ENCODE measurements around the gene ZNF865. TPM values are rescaled to one million over a fixed set of nuclear protein-coding genes. Genes with fewer than 3 reads are reported as not detected.

The ZNF865 gene
- total RNA-seq, 1 experiment from 2014 or later = 16.2 TPM

DNA sequence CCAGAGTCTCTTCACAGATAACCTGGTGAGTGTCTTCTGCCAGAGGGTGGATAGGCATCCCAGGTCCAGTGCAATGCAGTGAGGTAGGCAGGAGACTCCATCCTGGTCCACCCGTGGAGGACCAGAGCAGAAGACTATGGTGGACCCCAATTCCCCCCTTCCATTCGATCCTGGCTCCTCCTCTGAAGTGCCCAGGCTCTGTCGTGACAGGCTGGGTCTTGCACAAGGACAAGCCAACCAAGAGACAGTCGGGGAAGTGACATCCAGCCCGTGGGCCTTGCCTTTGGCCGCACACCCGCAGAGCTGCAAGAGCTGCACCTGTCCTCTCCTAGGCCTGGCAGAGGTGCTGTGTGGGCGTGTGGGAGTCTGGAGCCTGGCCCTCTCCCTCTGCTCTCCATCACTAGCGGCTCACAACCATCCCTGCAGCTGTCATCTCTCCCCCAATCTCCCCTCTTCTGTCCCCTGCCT lies 15.8 kb downstream of the ZNF865 start:
- ATAC-seq (no peak), DNase-seq (ENCODE audit: low read depth, low spot score) (no peak)
- H3K9me2 ChIP-seq (ENCODE audit: insufficient read depth) = no peaks in the 10 kb centered on the region
- H2AFZ ChIP-seq (ENCODE audit: low read depth, low read length, poor library complexity, severe bottlenecking) = no peak overlapping the region
- no peaks in the 10 kb centered on the region for H4K20me1 ChIP-seq (ENCODE audit: insufficient read depth)
- H3K4me3 ChIP-seq (replicated peaks in 1 of 2; ENCODE audit: low read depth in 1 of 2, low read length in 2 of 2) = no peak overlapping the region
- H3K27me3 ChIP-seq (ENCODE audit: insufficient read depth, low read length) = no peaks in the 10 kb centered on the region
- TF ChIP-seq YY1 (IDR thresholded peaks at IDR 0.05; ENCODE audit: extremely low read depth, insufficient replicate concordance, low read depth, low read length) (no peak), SP1 (IDR thresholded peaks at IDR 0.05; ENCODE audit: low read depth) (no peak), POLR2A (IDR thresholded peaks at IDR 0.05; ENCODE audit: borderline replicate concordance, extremely low read depth, insufficient read depth, insufficient read length) (no peak), SIN3A (IDR thresholded peaks at IDR 0.05; ENCODE audit: low read depth) (no peak), SRF (IDR thresholded peaks at IDR 0.05; ENCODE audit: low read depth) (no peak), TCF7L2 (IDR thresholded peaks at IDR 0.05; ENCODE audit: borderline replicate concordance, extremely low read depth, insufficient read depth, insufficient read length) (no peak), ELF1 (IDR thresholded peaks at IDR 0.05; ENCODE audit: borderline replicate concordance, low read depth) (no peak), CEBPB (IDR thresholded peaks at IDR 0.05; ENCODE audit: low read depth) (no peak), ZFX (IDR thresholded peaks at IDR 0.05) (no peak), EZH2 (IDR thresholded peaks at IDR 0.05) (no peak), RAD21 (IDR thresholded peaks at IDR 0.05; ENCODE audit: low read depth) (no peak), POLR2AphosphoS5 (IDR thresholded peaks at IDR 0.05; ENCODE audit: low read depth, low read length) (no peak), FOSL1 (IDR thresholded peaks at IDR 0.05; ENCODE audit: low read depth) (no peak), JUND (IDR thresholded peaks at IDR 0.05) (no peak), EZH2phosphoT487 (IDR thresholded peaks at IDR 0.05; ENCODE audit: borderline replicate concordance) (no peak)
- TF ChIP-seq, protein P1, sequence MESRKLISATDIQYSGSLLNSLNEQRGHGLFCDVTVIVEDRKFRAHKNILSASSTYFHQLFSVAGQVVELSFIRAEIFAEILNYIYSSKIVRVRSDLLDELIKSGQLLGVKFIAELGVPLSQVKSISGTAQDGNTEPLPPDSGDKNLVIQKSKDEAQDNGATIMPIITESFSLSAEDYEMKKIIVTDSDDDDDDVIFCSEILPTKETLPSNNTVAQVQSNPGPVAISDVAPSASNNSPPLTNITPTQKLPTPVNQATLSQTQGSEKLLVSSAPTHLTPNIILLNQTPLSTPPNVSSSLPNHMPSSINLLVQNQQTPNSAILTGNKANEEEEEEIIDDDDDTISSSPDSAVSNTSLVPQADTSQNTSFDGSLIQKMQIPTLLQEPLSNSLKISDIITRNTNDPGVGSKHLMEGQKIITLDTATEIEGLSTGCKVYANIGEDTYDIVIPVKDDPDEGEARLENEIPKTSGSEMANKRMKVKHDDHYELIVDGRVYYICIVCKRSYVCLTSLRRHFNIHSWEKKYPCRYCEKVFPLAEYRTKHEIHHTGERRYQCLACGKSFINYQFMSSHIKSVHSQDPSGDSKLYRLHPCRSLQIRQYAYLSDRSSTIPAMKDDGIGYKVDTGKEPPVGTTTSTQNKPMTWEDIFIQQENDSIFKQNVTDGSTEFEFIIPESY (IDR thresholded peaks at IDR 0.05; ENCODE audit: extremely low read depth, insufficient replicate concordance, low read length) = no peak
- TF ChIP-seq, protein P2, sequence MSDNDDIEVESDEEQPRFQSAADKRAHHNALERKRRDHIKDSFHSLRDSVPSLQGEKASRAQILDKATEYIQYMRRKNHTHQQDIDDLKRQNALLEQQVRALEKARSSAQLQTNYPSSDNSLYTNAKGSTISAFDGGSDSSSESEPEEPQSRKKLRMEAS (IDR thresholded peaks at IDR 0.05) = no peak
- TF ChIP-seq, protein P3, sequence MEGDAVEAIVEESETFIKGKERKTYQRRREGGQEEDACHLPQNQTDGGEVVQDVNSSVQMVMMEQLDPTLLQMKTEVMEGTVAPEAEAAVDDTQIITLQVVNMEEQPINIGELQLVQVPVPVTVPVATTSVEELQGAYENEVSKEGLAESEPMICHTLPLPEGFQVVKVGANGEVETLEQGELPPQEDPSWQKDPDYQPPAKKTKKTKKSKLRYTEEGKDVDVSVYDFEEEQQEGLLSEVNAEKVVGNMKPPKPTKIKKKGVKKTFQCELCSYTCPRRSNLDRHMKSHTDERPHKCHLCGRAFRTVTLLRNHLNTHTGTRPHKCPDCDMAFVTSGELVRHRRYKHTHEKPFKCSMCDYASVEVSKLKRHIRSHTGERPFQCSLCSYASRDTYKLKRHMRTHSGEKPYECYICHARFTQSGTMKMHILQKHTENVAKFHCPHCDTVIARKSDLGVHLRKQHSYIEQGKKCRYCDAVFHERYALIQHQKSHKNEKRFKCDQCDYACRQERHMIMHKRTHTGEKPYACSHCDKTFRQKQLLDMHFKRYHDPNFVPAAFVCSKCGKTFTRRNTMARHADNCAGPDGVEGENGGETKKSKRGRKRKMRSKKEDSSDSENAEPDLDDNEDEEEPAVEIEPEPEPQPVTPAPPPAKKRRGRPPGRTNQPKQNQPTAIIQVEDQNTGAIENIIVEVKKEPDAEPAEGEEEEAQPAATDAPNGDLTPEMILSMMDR (IDR thresholded peaks at IDR 0.05 in 2 of 3, conservative IDR thresholded peaks at IDR 0.05 in 1 of 3; ENCODE audit: borderline replicate concordance in 1 of 3, insufficient read depth in 1 of 3, low read depth in 2 of 3, low read length in 2 of 3) = no peak
- TF ChIP-seq, protein P4, sequence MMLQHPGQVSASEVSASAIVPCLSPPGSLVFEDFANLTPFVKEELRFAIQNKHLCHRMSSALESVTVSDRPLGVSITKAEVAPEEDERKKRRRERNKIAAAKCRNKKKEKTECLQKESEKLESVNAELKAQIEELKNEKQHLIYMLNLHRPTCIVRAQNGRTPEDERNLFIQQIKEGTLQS (IDR thresholded peaks at IDR 0.05) = no peak
- no peaks in the 10 kb centered on the region for H3K79me2 ChIP-seq (ENCODE audit: insufficient read depth, low read length)
- H3K27ac ChIP-seq (ENCODE audit: low read depth, low read length) = no peak overlapping the region
- intact Hi-C loops (cut with micrococcal nuclease) = no loop called here
- no peaks in the 10 kb centered on the region for H3K9me3 ChIP-seq (ENCODE audit: control insufficient read depth in 1 of 2, insufficient read depth in 1 of 2, low read depth in 1 of 2, low read length in 2 of 2)
- H3K4me1 ChIP-seq (ENCODE audit: control insufficient read depth in 1 of 2, insufficient read depth in 2 of 2, low read length in 2 of 2) = peaks cover 8 to 14% of the 10 kb centered on the region in 2 experiments; a peak in 3 of 4 replicates
- ChIA-PET CTCF (no interaction called here), RAD21 (ENCODE audit: low non-redundant PET in 1 of 2, low total read pairs in 2 of 2, uncharacterized antibody in 2 of 2, unreplicated experiment in 2 of 2) (no interaction called here), POLR2A (no interaction called here)
- H3K9ac ChIP-seq (ENCODE audit: low read length) = no peak overlapping the region
- no peak overlapping the region for H3K4me2 ChIP-seq (ENCODE audit: low read length)
- BruUV-seq (replicated peaks) = TSS peak; percentile 28
- peaks cover 0 to 6% of the 10 kb centered on the region in 2 experiments; a peak in 2 of 4 replicates for H3K36me3 ChIP-seq (ENCODE audit: control insufficient read depth in 1 of 2, insufficient read depth in 2 of 2, low read length in 2 of 2)
